Fibroblast of lung (primary cell): ENCODE measurements around the gene TACR1.

Experiments
- CTCF ChIP-seq, 2 donors: IDR thresholded peaks in 1 of 2; conservative IDR thresholded peaks in 1 of 2; 1 replicate in 1 of 2; 2 replicates in 1 of 2; pipeline ENCODE4 v1.5.1; 2011 to 2012; ENCODE audit warnings: low read length in 2 of 2, control low read depth in 1 of 2, inconsistent platforms in 1 of 2, low read depth in 1 of 2, mild to moderate bottlenecking in 1 of 2
- EZH2 ChIP-seq: IDR thresholded peaks from 2 replicates; pipeline ENCODE4 v1.5.1; 2012; ENCODE audit warnings: low read length, control low read depth, mild to moderate bottlenecking; ENCODE audit errors: missing control alignments

- TF ChIP-seq CTCF (conservative IDR thresholded peaks at IDR 0.05 in 1 of 2, IDR thresholded peaks at IDR 0.05 in 1 of 2; ENCODE audit: low read depth in 1 of 2, low read length in 2 of 2): no peak
- TF ChIP-seq EZH2: no peak
Observed at GRCh38 chr2:75041226-75041625, 158.1 kb downstream of the TACR1 start.
